Liver (tissue), 9 donors: ENCODE results near the gene ABLIM3. TPM values are rescaled to one million over a fixed set of nuclear protein-coding genes. Genes with fewer than 3 reads are reported as not detected.
A peak's percentile ranks its signal among the peaks of the same experiment; 100 is the strongest.

Source experiments
- DNase-seq: peaks from one replicate; pipeline ENCODE4 v3.0.0-alpha.2; 2017; ENCODE audit warnings: low spot score
- H3K27ac ChIP-seq, 2 donors: one replicate each; pipeline ENCODE4 v1.7.0; 2013; ENCODE audit warnings: inconsistent platforms in 2 of 2, low read length in 2 of 2, control low read depth in 1 of 2, low read depth in 1 of 2, mild to moderate bottlenecking in 1 of 2
- H3K27me3 ChIP-seq, 4 donors: one replicate each; pipeline versions ENCODE4 v1.6.1 to v1.7.0; 2013; ENCODE audit warnings: low read length in 3 of 4, inconsistent platforms in 1 of 4, mild to moderate bottlenecking in 1 of 4, moderate library complexity in 1 of 4; ENCODE audit not compliant: control insufficient read depth in 4 of 4, insufficient read depth in 4 of 4
- H3K36me3 ChIP-seq, 4 donors: one replicate each; pipeline versions ENCODE4 v1.6.1 to v1.7.0; 2013; ENCODE audit warnings: low read length in 3 of 4, mild to moderate bottlenecking in 3 of 4, low read depth in 1 of 4, moderate library complexity in 1 of 4; ENCODE audit not compliant: control insufficient read depth in 4 of 4, insufficient read depth in 3 of 4
- H3K4me1 ChIP-seq, 4 donors: one replicate each; pipeline versions ENCODE4 v1.6.1 to v1.7.0; 2013; ENCODE audit warnings: low read length in 3 of 4, mild to moderate bottlenecking in 3 of 4, moderate library complexity in 1 of 4; ENCODE audit not compliant: control insufficient read depth in 4 of 4, insufficient read depth in 4 of 4
- H3K4me3 ChIP-seq, 3 donors: one replicate each; pipeline versions ENCODE4 v1.6.1 to v1.7.0; 2013; ENCODE audit warnings: low read length in 3 of 3, control low read depth in 1 of 3, low read depth in 1 of 3, mild to moderate bottlenecking in 1 of 3
- H3K9ac ChIP-seq, 2 donors: one replicate each; pipeline ENCODE4 v1.7.0; 2013; ENCODE audit warnings: low read length in 2 of 2, mild to moderate bottlenecking in 2 of 2, moderate library complexity in 2 of 2, control low read depth in 1 of 2, low read depth in 1 of 2
- H3K9me3 ChIP-seq, 4 donors: one replicate each; pipeline versions ENCODE4 v1.6.1 to v1.7.0; 2013; ENCODE audit warnings: low read length in 3 of 4; ENCODE audit not compliant: control insufficient read depth in 4 of 4
- EGR1 ChIP-seq, 2 donors: IDR thresholded peaks; 2 replicates each; pipeline ENCODE4 v1.6.1; 2016 to 2018; ENCODE audit warnings: antibody characterized with exemption in 2 of 2, low read depth in 2 of 2
- FOXA1 ChIP-seq: IDR thresholded peaks from 2 replicates; pipeline ENCODE4 v1.6.1; 2016; ENCODE audit warnings: antibody characterized with exemption
- FOXA2 ChIP-seq: IDR thresholded peaks from 2 replicates; pipeline ENCODE4 v1.6.1; 2016; ENCODE audit warnings: antibody characterized with exemption
- GABPA ChIP-seq, 2 donors: IDR thresholded peaks in 1 of 2; conservative IDR thresholded peaks in 1 of 2; 2 replicates each; pipeline ENCODE4 v1.6.1; 2016; ENCODE audit warnings: antibody characterized with exemption in 2 of 2, mild to moderate bottlenecking in 1 of 2, moderate library complexity in 1 of 2
- HNF4A ChIP-seq, 2 donors: conservative IDR thresholded peaks; 2 replicates each; pipeline ENCODE4 v1.6.1; 2016; ENCODE audit warnings: antibody characterized with exemption in 2 of 2, mild to moderate bottlenecking in 2 of 2
- HNF4G ChIP-seq: IDR thresholded peaks from 2 replicates; pipeline ENCODE4 v1.6.1; 2016; ENCODE audit warnings: antibody characterized with exemption
- JUND ChIP-seq, 2 donors: IDR thresholded peaks; 2 replicates each; pipeline ENCODE4 v1.6.1; 2016; ENCODE audit warnings: antibody characterized with exemption in 2 of 2
- NR2F2 ChIP-seq: IDR thresholded peaks from 2 replicates; pipeline ENCODE4 v1.6.1; 2016; ENCODE audit warnings: antibody characterized with exemption
- RAD21 ChIP-seq, 2 donors: IDR thresholded peaks; 2 replicates each; pipeline ENCODE4 v1.6.1; 2016; ENCODE audit warnings: antibody characterized with exemption in 2 of 2, mild to moderate bottlenecking in 2 of 2
- RXRA ChIP-seq, 2 donors: IDR thresholded peaks; 2 replicates each; pipeline ENCODE4 v1.6.1; 2017 to 2018; ENCODE audit warnings: antibody characterized with exemption in 2 of 2, mild to moderate bottlenecking in 1 of 2
- SP1 ChIP-seq: IDR thresholded peaks from 2 replicates; pipeline ENCODE4 v1.6.1; 2018; ENCODE audit warnings: antibody characterized with exemption, mild to moderate bottlenecking
- TAF1 ChIP-seq: conservative IDR thresholded peaks from 2 replicates; pipeline ENCODE4 v1.6.1; 2016; ENCODE audit warnings: antibody characterized with exemption, mild to moderate bottlenecking
- YY1 ChIP-seq: IDR thresholded peaks from 2 replicates; pipeline ENCODE4 v1.6.1; 2016; ENCODE audit warnings: antibody characterized with exemption, mild to moderate bottlenecking
- WGBS: extraction: QIAGEN DNeasy Blood & Tissue Kit; methylation state at CpG from one replicate; pipeline ENCODE4 v1.1.7; 2013; 5-methylcytosine and 5-hydroxymethylcytosine counted together
- polyA plus RNA-seq, 2 donors: library from polyadenylated mRNA; stranded (reverse) in 1 of 2; unstranded in 1 of 2; fragments of 200-250 nt in 1 of 2; fragments of >200 nt in 1 of 2; fragmentation: Nextera tagmentation in 1 of 2; extraction: Ambion mirVana in 1 of 2; gene quantifications; one replicate each; pipeline versions ENCODE4 v1.2.1 to v1.2.3, GENCODE V29; 2013 to 2015
- total RNA-seq, 2 donors: library from RNA; depleted of rRNA; stranded (reverse); fragments of >200 nt; gene quantifications; one replicate each; pipeline ENCODE4 v1.2.3, GENCODE V29; 2014
- TF ChIP-seq, protein P1 (sequence below): IDR thresholded peaks from 2 replicates; pipeline ENCODE4 v1.6.1; 2016; ENCODE audit warnings: antibody characterized with exemption, mild to moderate bottlenecking
- TF ChIP-seq, protein P2 (sequence below): fragments of 150-350 bp; IDR thresholded peaks from 2 replicates; pipeline ENCODE4 v1.5.1; 2017; ENCODE audit warnings: improper control_type of control experiment, low read depth, low read length; ENCODE audit not compliant: missing input control
- TF ChIP-seq, protein P3 (sequence below): IDR thresholded peaks from 2 replicates; pipeline ENCODE4 v1.6.1; 2016; ENCODE audit warnings: antibody characterized with exemption
- TF ChIP-seq, protein P4 (sequence below): IDR thresholded peaks from 2 replicates; pipeline ENCODE4 v1.6.1; 2016; ENCODE audit warnings: antibody characterized with exemption
- TF ChIP-seq, protein P5 (sequence below): IDR thresholded peaks from 2 replicates; pipeline ENCODE4 v1.6.1; 2016; ENCODE audit warnings: antibody characterized with exemption
- donor health status: healthy.
- donor health status: healthy.
- donor health status: healthy.
- donor health status: healthy.
- donor health status: healthy.

Gene ABLIM3
- total and polyA plus RNA-seq, 4 donors: 6.8 to 131 (median 43.1) TPM

DNA sequence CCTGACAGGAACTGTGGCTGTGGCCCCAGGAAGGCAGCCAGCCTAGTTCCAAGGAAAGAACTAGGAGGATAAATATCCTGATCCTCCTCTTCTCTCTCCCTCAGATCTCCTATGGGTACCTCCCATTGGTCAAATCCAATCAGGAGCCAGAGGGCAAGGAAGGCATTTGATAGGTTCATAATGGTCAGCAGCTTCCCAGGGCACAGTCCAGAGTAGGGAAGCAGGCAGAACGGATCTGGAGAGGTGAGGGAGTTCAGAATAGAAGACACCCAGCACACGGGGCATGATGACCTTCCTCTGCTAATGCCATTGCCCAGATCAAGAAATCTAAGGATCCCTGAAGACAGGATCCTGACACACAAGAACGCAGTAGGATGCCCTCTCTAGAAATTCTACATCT, 8.6 kb downstream of the ABLIM3 start:
- TF ChIP-seq FOXA1: no peak
- TF ChIP-seq, protein P1, sequence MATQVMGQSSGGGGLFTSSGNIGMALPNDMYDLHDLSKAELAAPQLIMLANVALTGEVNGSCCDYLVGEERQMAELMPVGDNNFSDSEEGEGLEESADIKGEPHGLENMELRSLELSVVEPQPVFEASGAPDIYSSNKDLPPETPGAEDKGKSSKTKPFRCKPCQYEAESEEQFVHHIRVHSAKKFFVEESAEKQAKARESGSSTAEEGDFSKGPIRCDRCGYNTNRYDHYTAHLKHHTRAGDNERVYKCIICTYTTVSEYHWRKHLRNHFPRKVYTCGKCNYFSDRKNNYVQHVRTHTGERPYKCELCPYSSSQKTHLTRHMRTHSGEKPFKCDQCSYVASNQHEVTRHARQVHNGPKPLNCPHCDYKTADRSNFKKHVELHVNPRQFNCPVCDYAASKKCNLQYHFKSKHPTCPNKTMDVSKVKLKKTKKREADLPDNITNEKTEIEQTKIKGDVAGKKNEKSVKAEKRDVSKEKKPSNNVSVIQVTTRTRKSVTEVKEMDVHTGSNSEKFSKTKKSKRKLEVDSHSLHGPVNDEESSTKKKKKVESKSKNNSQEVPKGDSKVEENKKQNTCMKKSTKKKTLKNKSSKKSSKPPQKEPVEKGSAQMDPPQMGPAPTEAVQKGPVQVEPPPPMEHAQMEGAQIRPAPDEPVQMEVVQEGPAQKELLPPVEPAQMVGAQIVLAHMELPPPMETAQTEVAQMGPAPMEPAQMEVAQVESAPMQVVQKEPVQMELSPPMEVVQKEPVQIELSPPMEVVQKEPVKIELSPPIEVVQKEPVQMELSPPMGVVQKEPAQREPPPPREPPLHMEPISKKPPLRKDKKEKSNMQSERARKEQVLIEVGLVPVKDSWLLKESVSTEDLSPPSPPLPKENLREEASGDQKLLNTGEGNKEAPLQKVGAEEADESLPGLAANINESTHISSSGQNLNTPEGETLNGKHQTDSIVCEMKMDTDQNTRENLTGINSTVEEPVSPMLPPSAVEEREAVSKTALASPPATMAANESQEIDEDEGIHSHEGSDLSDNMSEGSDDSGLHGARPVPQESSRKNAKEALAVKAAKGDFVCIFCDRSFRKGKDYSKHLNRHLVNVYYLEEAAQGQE: no peak
- TF ChIP-seq HNF4A (conservative IDR thresholded peaks at IDR 0.05): peak; percentile 69 to 75
- TF ChIP-seq RXRA (IDR thresholded peaks at IDR 0.05): peak in 1 of 2 donors; percentile 49
- TF ChIP-seq TAF1: peak; percentile 72
- TF ChIP-seq, protein P2, sequence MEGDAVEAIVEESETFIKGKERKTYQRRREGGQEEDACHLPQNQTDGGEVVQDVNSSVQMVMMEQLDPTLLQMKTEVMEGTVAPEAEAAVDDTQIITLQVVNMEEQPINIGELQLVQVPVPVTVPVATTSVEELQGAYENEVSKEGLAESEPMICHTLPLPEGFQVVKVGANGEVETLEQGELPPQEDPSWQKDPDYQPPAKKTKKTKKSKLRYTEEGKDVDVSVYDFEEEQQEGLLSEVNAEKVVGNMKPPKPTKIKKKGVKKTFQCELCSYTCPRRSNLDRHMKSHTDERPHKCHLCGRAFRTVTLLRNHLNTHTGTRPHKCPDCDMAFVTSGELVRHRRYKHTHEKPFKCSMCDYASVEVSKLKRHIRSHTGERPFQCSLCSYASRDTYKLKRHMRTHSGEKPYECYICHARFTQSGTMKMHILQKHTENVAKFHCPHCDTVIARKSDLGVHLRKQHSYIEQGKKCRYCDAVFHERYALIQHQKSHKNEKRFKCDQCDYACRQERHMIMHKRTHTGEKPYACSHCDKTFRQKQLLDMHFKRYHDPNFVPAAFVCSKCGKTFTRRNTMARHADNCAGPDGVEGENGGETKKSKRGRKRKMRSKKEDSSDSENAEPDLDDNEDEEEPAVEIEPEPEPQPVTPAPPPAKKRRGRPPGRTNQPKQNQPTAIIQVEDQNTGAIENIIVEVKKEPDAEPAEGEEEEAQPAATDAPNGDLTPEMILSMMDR: no peak
- TF ChIP-seq, protein P3, sequence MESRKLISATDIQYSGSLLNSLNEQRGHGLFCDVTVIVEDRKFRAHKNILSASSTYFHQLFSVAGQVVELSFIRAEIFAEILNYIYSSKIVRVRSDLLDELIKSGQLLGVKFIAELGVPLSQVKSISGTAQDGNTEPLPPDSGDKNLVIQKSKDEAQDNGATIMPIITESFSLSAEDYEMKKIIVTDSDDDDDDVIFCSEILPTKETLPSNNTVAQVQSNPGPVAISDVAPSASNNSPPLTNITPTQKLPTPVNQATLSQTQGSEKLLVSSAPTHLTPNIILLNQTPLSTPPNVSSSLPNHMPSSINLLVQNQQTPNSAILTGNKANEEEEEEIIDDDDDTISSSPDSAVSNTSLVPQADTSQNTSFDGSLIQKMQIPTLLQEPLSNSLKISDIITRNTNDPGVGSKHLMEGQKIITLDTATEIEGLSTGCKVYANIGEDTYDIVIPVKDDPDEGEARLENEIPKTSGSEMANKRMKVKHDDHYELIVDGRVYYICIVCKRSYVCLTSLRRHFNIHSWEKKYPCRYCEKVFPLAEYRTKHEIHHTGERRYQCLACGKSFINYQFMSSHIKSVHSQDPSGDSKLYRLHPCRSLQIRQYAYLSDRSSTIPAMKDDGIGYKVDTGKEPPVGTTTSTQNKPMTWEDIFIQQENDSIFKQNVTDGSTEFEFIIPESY: no peak
- TF ChIP-seq, protein P4, sequence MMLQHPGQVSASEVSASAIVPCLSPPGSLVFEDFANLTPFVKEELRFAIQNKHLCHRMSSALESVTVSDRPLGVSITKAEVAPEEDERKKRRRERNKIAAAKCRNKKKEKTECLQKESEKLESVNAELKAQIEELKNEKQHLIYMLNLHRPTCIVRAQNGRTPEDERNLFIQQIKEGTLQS: no peak
- TF ChIP-seq HNF4G: no peak
- TF ChIP-seq RAD21 (IDR thresholded peaks at IDR 0.05): no peak
- peak; percentile 64 for TF ChIP-seq SP1
- no peak for TF ChIP-seq GABPA (IDR thresholded peaks at IDR 0.05 in 1 of 2, conservative IDR thresholded peaks at IDR 0.05 in 1 of 2)
- TF ChIP-seq, protein P5, sequence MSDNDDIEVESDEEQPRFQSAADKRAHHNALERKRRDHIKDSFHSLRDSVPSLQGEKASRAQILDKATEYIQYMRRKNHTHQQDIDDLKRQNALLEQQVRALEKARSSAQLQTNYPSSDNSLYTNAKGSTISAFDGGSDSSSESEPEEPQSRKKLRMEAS: no peak
- peak; percentile 9 for TF ChIP-seq YY1
- TF ChIP-seq FOXA2: no peak
- TF ChIP-seq NR2F2: no peak
- no peak for TF ChIP-seq EGR1 (IDR thresholded peaks at IDR 0.05; ENCODE audit: low read depth in 2 of 2)
- TF ChIP-seq JUND (IDR thresholded peaks at IDR 0.05): peak in 1 of 2 donors; percentile 45
- no peaks in the 10 kb centered on the region for H3K9me3 ChIP-seq
- H3K9ac ChIP-seq: peak overlapping the region; percentile 52 to 59
- H3K27ac ChIP-seq: peak overlapping the region; percentile 89 to 96
- WGBS: 30% methylated on average over 3 of the region's 3 CpGs
- H3K4me3 ChIP-seq: no peak overlapping the region
- no peak for DNase-seq
- no peaks in the 10 kb centered on the region for H3K27me3 ChIP-seq
- peaks cover 5 to 68% (median 25%) of the 10 kb centered on the region in 4 donors for H3K4me1 ChIP-seq
- H3K36me3 ChIP-seq: no peaks in the 10 kb centered on the region
